GM12878 (cell line): ENCODE measurements around the gene USP54. TPM values are rescaled to one million over a fixed set of nuclear protein-coding genes. Genes with fewer than 3 reads are reported as not detected.

Experiments
- ATAC-seq: fragments of 200-7000 bp; cut with Tn5 transposase; 3 replicates; pipeline ENCODE4 v1.9.1; 2020; ENCODE audit warnings: mild to moderate bottlenecking, moderate library complexity
- BruUV-seq: library from RNA; stranded (reverse); fragments of 400-500 nt; replicated peaks from 2 replicates; lab custom pipeline; 2021; lab: Mats Ljungman, UMichigan
- CTCF ChIA-PET: fragments of 300-600 bp; sonication (Branson Sonifier 250); formaldehyde crosslinking; extraction: SDS; loops from one replicate; lab custom pipeline; 2021; ENCODE audit warnings: inconsistent platforms; lab: Yijun Ruan, JAX
- POLR2A ChIA-PET: fragments of 350-600 bp; formaldehyde crosslinking; extraction: SDS; loops from one replicate; lab custom pipeline; 2021; ENCODE audit warnings: inconsistent platforms; lab: Charles Lee
- RAD21 ChIA-PET: fragments of 300-600 bp; sonication (Branson Sonifier 250); formaldehyde crosslinking; loops from one replicate; lab custom pipeline; 2023; ENCODE audit warnings: antibody characterized with exemption; ENCODE audit not compliant: unreplicated experiment; lab: Charles Lee
- SMC1A ChIA-PET: fragments of 300-600 bp; sonication (Branson Sonifier 250); formaldehyde crosslinking; loops from one replicate; lab custom pipeline; 2023; ENCODE audit not compliant: unreplicated experiment, uncharacterized antibody; lab: Charles Lee
- DNase-seq: peaks from one replicate; pipeline ENCODE4 v3.0.0-alpha.2; 2011; ENCODE audit warnings: low read depth, low spot score
- FAIRE-seq: peaks from 3 replicates; lab custom pipeline; 2011; peaks lifted over from hg19 to GRCh38; lab: Jason Lieb, UNC
- H2AFZ ChIP-seq: 2 replicates; pipeline ENCODE4 v1.6.0; 2011; ENCODE audit warnings: low read depth, low read length, control low read depth; ENCODE audit not compliant: control insufficient read depth
- H3K27ac ChIP-seq: 2 replicates; pipeline ENCODE4 v1.5.1; 2011; ENCODE audit warnings: control low read depth; ENCODE audit not compliant: control insufficient read depth, insufficient read depth
- H3K27me3 ChIP-seq, 2 experiments: replicated peaks in 1 of 2; 2 replicates each; pipeline versions ENCODE4 v1.6.0 to v1.6.1; 2011; ENCODE audit warnings: low read length in 1 of 2; ENCODE audit not compliant: control insufficient read depth in 2 of 2, insufficient read depth in 2 of 2
- H3K36me3 ChIP-seq, 2 experiments: 2 replicates each; pipeline ENCODE4 v1.5.1; 2011; ENCODE audit warnings: low read length in 1 of 2; ENCODE audit not compliant: control insufficient read depth in 2 of 2, insufficient read depth in 2 of 2
- H3K4me1 ChIP-seq: 2 replicates; pipeline ENCODE4 v1.6.1; 2011; ENCODE audit warnings: mild to moderate bottlenecking, low read length, moderate library complexity, mixed read lengths; ENCODE audit not compliant: control insufficient read depth, insufficient read depth
- H3K4me2 ChIP-seq: 2 replicates; pipeline ENCODE4 v1.6.0; 2011; ENCODE audit warnings: control low read depth; ENCODE audit not compliant: control insufficient read depth, insufficient read depth
- H3K4me3 ChIP-seq: fragments of 200-600 bp; sonication (generic); 2 replicates; pipeline ENCODE4 v1.5.1; 2016
- H3K79me2 ChIP-seq: 2 replicates; pipeline ENCODE4 v1.6.0; 2011; ENCODE audit warnings: low read length; ENCODE audit not compliant: control insufficient read depth, insufficient read depth
- H3K9ac ChIP-seq: 2 replicates; pipeline ENCODE4 v1.8.0; 2011; ENCODE audit warnings: low read length, control low read depth, mixed read lengths; ENCODE audit not compliant: control insufficient read depth, insufficient read depth
- H3K9me3 ChIP-seq: replicated peaks from 3 replicates; pipeline ENCODE4 v1.5.1; 2011; ENCODE audit warnings: mild to moderate bottlenecking, low read length; ENCODE audit not compliant: control insufficient read depth, insufficient read depth
- H4K20me1 ChIP-seq: 2 replicates; pipeline ENCODE4 v1.6.0; 2011; ENCODE audit not compliant: control insufficient read depth, insufficient read depth
- ATF7 ChIP-seq: fragments of 450-650 bp; IDR thresholded peaks from 2 replicates; pipeline ENCODE4 v1.6.1; 2016; ENCODE audit warnings: low read depth, mild to moderate bottlenecking
- GABPA ChIP-seq: IDR thresholded peaks from 2 replicates; pipeline ENCODE4 v1.6.1; 2014; ENCODE audit warnings: antibody characterized with exemption, low read depth, mild to moderate bottlenecking, inconsistent platforms
- JUNB ChIP-seq: IDR thresholded peaks from 2 replicates; pipeline ENCODE4 v1.6.1; 2016; ENCODE audit warnings: antibody characterized with exemption, mild to moderate bottlenecking
- LARP7 ChIP-seq: fragments of 450-650 bp; IDR thresholded peaks from 2 replicates; pipeline ENCODE4 v1.6.1; 2017; ENCODE audit warnings: mild to moderate bottlenecking
- MTA3 ChIP-seq: IDR thresholded peaks from 2 replicates; pipeline ENCODE4 v1.6.1; 2012; ENCODE audit warnings: low read length, inconsistent platforms, borderline replicate concordance
- MXI1 ChIP-seq: fragments of 150-350 bp; IDR thresholded peaks from 2 replicates; pipeline ENCODE4 v1.6.1; 2011; ENCODE audit warnings: low read depth, mild to moderate bottlenecking, inconsistent platforms, low read length, improper control_type of control experiment
- RFX5 ChIP-seq: IDR thresholded peaks from 2 replicates; pipeline ENCODE4 v1.6.1; 2011; ENCODE audit warnings: low read depth, low read length, improper control_type of control experiment
- SIX5 ChIP-seq: IDR thresholded peaks from 2 replicates; pipeline ENCODE4 v1.6.1; 2011; ENCODE audit warnings: mild to moderate bottlenecking, low read depth, low read length, moderate library complexity; ENCODE audit not compliant: severe bottlenecking
- SMAD1 ChIP-seq: fragments of 450-650 bp; IDR thresholded peaks from 2 replicates; pipeline ENCODE4 v1.6.1; 2018; ENCODE audit warnings: mild to moderate bottlenecking, low read depth; ENCODE audit not compliant: partially characterized antibody
- SMC3 ChIP-seq: IDR thresholded peaks from 2 replicates; pipeline ENCODE4 v1.6.1; 2011; ENCODE audit warnings: low read length, improper control_type of control experiment, borderline replicate concordance
- SREBF1 ChIP-seq: IDR thresholded peaks from 2 replicates; pipeline ENCODE4 v1.6.1; 2012; ENCODE audit warnings: mild to moderate bottlenecking, low read length
- SREBF2 ChIP-seq: IDR thresholded peaks from 2 replicates; pipeline ENCODE4 v1.6.1; 2012; ENCODE audit warnings: mild to moderate bottlenecking, low read length
- SUPT20H ChIP-seq: IDR thresholded peaks from 2 replicates; pipeline ENCODE4 v1.6.1; 2011; ENCODE audit warnings: low read depth, mild to moderate bottlenecking, low read length, moderate library complexity, borderline replicate concordance; ENCODE audit not compliant: control insufficient read depth
- ZNF217 ChIP-seq: fragments of 450-650 bp; IDR thresholded peaks from 2 replicates; pipeline ENCODE4 v1.6.1; 2017; ENCODE audit warnings: antibody characterized with exemption, mild to moderate bottlenecking
- WGBS: methylation state at CpG from one replicate; pipeline ENCODE4 v1.1.6; 2016; ENCODE audit warnings: low lambda C conversion rate; ENCODE audit not compliant: insufficient replicate concordance, insufficient coverage; ENCODE audit errors: missing lambda C conversion rate; 5-methylcytosine and 5-hydroxymethylcytosine counted together
- in situ Hi-C: fragments of 300-500 bp; cut with MboI; formaldehyde crosslinking; loops from 9 replicates; pipeline ENCODE4 v1.14.3; 2018; ENCODE audit warnings: mixed read lengths
- intact Hi-C: fragments of 100-400 bp; cut with micrococcal nuclease; formaldehyde crosslinking; loops from one replicate; pipeline ENCODE4 v1.14.2; 2022; ENCODE audit not compliant: unreplicated experiment
- polyA plus RNA-seq, 11 experiments: library from polyadenylated mRNA; depleted of rRNA in 4 of 11; unstranded in 6 of 11; stranded (reverse) in 5 of 11; fragments of >200 nt; fragmentation: Nextera tagmentation in 4 of 11; fragmentation: Illumina TruSeq in 1 of 11; extraction: Ambion mirVana in 4 of 11; extraction: Trizol in 1 of 11; gene quantifications; 1 replicate in 1 of 11; 2 replicates in 10 of 11; pipeline versions ENCODE4 v1.2.1 to v1.2.3, GENCODE V29; 2011 to 2016; ENCODE audit warnings: inconsistent platforms in 2 of 11, missing spikeins in 2 of 11, low read depth in 1 of 11
- total RNA-seq, 4 experiments: library from RNA; depleted of rRNA in 3 of 4; stranded (reverse); fragments of >200 nt in 3 of 4; fragmentation: Illumina TruSeq in 1 of 4; extraction: Trizol in 1 of 4; gene quantifications; 2 replicates each; pipeline versions ENCODE4 v1.2.1 to v1.2.3, GENCODE V29; 2013 to 2021
- TF ChIP-seq, protein P1 (sequence below): IDR thresholded peaks from 2 replicates; pipeline ENCODE4 v1.6.1; 2012; ENCODE audit warnings: low read depth, low read length, improper control_type of control experiment
- TF ChIP-seq, protein P2 (sequence below): IDR thresholded peaks from 2 replicates; pipeline ENCODE4 v1.6.1; 2012; ENCODE audit warnings: low read depth, low read length, improper control_type of control experiment

Gene USP54
- total and polyA plus RNA-seq, 10 of the 15 experiments (the other 5 are each of a cell fraction or from before 2014, with no cell fraction given): 0.93 to 10.5 (median 5.5) TPM

DNA sequence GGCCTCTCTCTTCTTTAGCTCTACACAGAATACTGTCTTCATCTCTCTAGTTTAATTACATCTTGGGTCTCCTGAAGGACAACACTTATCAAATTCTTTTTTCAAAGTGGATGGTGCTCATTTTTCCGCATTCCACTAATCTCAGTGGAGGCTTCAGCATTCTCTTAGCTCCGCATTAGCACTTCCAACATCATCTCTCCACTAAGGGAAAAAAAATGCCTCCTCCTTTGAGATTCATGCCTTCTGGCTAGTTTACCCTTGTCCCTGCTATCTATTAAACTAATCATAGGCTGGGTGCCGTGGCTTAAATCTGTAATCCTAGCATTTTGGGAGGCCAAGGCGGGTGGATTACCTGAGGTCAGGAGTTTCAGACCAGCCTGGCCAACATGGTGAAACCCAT lies 104.5 kb downstream of the USP54 start (continued):
- TF ChIP-seq ZNF217: no peak
- no peak for TF ChIP-seq MXI1
- no peak for TF ChIP-seq LARP7
- TF ChIP-seq SREBF2: no peak
- no peak for TF ChIP-seq MTA3
- TF ChIP-seq, protein P1, sequence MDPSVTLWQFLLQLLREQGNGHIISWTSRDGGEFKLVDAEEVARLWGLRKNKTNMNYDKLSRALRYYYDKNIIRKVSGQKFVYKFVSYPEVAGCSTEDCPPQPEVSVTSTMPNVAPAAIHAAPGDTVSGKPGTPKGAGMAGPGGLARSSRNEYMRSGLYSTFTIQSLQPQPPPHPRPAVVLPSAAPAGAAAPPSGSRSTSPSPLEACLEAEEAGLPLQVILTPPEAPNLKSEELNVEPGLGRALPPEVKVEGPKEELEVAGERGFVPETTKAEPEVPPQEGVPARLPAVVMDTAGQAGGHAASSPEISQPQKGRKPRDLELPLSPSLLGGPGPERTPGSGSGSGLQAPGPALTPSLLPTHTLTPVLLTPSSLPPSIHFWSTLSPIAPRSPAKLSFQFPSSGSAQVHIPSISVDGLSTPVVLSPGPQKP: no peak
- TF ChIP-seq GABPA: no peak
- no peak for TF ChIP-seq SIX5
- TF ChIP-seq, all 136 proteins: peak for 0

DNA sequence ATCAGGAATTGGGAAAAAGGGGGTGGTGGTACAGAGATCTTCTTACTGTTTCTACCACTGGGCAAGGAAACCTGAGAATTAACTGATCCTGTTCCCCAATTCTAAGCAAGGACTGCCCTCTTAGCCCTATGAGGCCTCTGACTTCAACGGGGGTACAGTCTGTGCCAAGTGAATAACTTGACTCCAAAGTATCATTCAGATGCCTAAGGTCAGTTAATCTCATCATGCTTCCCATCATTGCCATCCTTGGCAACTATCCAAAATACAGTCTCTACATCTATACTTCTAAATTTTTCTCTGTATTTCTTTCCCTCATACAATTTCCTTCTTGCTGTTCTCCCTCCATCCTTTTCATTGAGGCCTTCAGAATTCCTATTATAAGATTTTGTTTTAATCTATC lies 105.8 kb downstream of the USP54 start:
- Histone ChIP-seq H3K36me3 (peaks cover 0 to 4% of the 10 kb centered on the region in 2 experiments; a peak in 2 of 4 replicates), H3K9me3 (no peaks in the 10 kb centered on the region), H2AFZ (no peak overlapping the region), H3K27ac (no peak overlapping the region), H3K4me3 (no peak overlapping the region), H3K79me2 (peaks cover 11% of the 10 kb centered on the region), H4K20me1 (no peaks in the 10 kb centered on the region), H3K4me1 (no peaks in the 10 kb centered on the region), H3K27me3 (no peaks in the 10 kb centered on the region), H3K4me2 (no peak overlapping the region), H3K9ac (no peak overlapping the region)
- SMC1A ChIA-PET: interaction anchor here (1.0 kb wide), 1 partner anchor 16 kb away, joined by 4 read pairs; no protein-coding TSS in a partner anchor
- FAIRE-seq (no peak), ATAC-seq (no peak), DNase-seq (no peak)
- TF ChIP-seq SREBF1: no peak
- TF ChIP-seq, protein P2, sequence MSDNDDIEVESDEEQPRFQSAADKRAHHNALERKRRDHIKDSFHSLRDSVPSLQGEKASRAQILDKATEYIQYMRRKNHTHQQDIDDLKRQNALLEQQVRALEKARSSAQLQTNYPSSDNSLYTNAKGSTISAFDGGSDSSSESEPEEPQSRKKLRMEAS: no peak
- no peak for TF ChIP-seq SREBF2
- no peak for TF ChIP-seq SUPT20H
- TF ChIP-seq RFX5: no peak
- TF ChIP-seq JUNB: no peak
- TF ChIP-seq SMAD1: no peak
- TF ChIP-seq ATF7: no peak
- no peak for TF ChIP-seq SMC3
- TF ChIP-seq SIX5: no peak
- WGBS: 100% methylated on average over 1 of the region's 1 CpG
- in situ Hi-C loops: no loop called here
- no TSS peak for BruUV-seq
- RAD21 ChIA-PET: no interaction called here
- CTCF ChIA-PET: interaction anchor here (1.0 kb wide), 1 partner anchor 237 kb away, joined by 3 read pairs; no protein-coding TSS in a partner anchor
- POLR2A ChIA-PET: no interaction called here
- intact Hi-C loops: no loop called here
